CD4-positive, alpha-beta T cell (primary cell): ENCODE data around the gene MLN. TPM values are rescaled to one million over a fixed set of nuclear protein-coding genes. Genes with fewer than 3 reads are reported as not detected.

ENCODE experiments used
- ATAC-seq: fragments of 200-7000 bp; cut with Tn5 transposase; one replicate; pipeline ENCODE4 v1.10.0; 2022; ENCODE audit warnings: mild to moderate bottlenecking; ENCODE audit not compliant: poor library complexity
- CTCF ChIA-PET: fragments of 350-600 bp; sonication (Branson Sonifier 250); formaldehyde crosslinking; loops from one replicate; lab custom pipeline; 2021; ENCODE audit warnings: antibody characterized with exemption, inconsistent platforms; lab: Charles Lee
- POLR2A ChIA-PET: fragments of 350-600 bp; sonication (Branson Sonifier 250); formaldehyde crosslinking; loops from one replicate; lab custom pipeline; 2021; ENCODE audit warnings: antibody characterized with exemption, inconsistent platforms; lab: Charles Lee
- DNase-seq, 14 experiments: peaks; one replicate each; pipeline ENCODE4 v3.0.0-alpha.2; 2013 to 2020; ENCODE audit warnings: mixed read lengths in 2 of 14
- H3K27ac ChIP-seq, 2 donors: one replicate each; pipeline versions ENCODE4 v1.5.1 to v1.7.0; 2013; ENCODE audit warnings: low read length in 2 of 2, low read depth in 1 of 2, mild to moderate bottlenecking in 1 of 2
- H3K27me3 ChIP-seq, 2 experiments: 1 replicate in 1 of 2; 2 replicates in 1 of 2; pipeline versions ENCODE4 v1.6.1 to v1.7.0; 2013; ENCODE audit warnings: low read length in 2 of 2, control low read depth in 1 of 2, mild to moderate bottlenecking in 1 of 2, moderate library complexity in 1 of 2; ENCODE audit not compliant: insufficient read depth in 2 of 2, control insufficient read depth in 1 of 2
- H3K36me3 ChIP-seq: one replicate; pipeline ENCODE4 v1.6.1; 2013; ENCODE audit warnings: low read length, control low read depth; ENCODE audit not compliant: insufficient read depth
- H3K4me1 ChIP-seq: one replicate; pipeline ENCODE4 v1.6.1; 2013; ENCODE audit warnings: low read length, control low read depth; ENCODE audit not compliant: insufficient read depth
- H3K4me3 ChIP-seq: one replicate; pipeline ENCODE4 v1.5.1; 2013; ENCODE audit warnings: mild to moderate bottlenecking, low read length, moderate library complexity
- H3K9me3 ChIP-seq, 2 experiments: 1 replicate in 1 of 2; 2 replicates in 1 of 2; pipeline versions ENCODE4 v1.6.1 to v1.7.0; 2013; ENCODE audit warnings: low read length in 2 of 2, mild to moderate bottlenecking in 2 of 2, control low read depth in 1 of 2, moderate library complexity in 1 of 2; ENCODE audit not compliant: control insufficient read depth in 1 of 2, insufficient read depth in 1 of 2
- H3K27ac Mint-ChIP-seq: one replicate; pipeline ENCODE4 v1.8.0; 2020; ENCODE audit warnings: mixed read lengths
- H3K27me3 Mint-ChIP-seq: one replicate; pipeline ENCODE4 v1.8.0; 2021; ENCODE audit warnings: mixed read lengths
- H3K36me3 Mint-ChIP-seq: one replicate; pipeline ENCODE4 v1.8.0; 2021; ENCODE audit warnings: low read depth, mixed read lengths
- H3K4me1 Mint-ChIP-seq: one replicate; pipeline ENCODE4 v1.8.0; 2021; ENCODE audit warnings: low read depth, mixed read lengths
- H3K4me3 Mint-ChIP-seq: one replicate; pipeline ENCODE4 v1.8.0; 2020; ENCODE audit warnings: mild to moderate bottlenecking, mixed read lengths
- H3K9me3 Mint-ChIP-seq: one replicate; pipeline ENCODE4 v1.8.0; 2020; ENCODE audit warnings: mixed read lengths
- CTCF ChIP-seq: fragments of 200-600 bp; IDR thresholded peaks from one replicate; pipeline ENCODE4 v1.8.0; 2022; ENCODE audit warnings: antibody characterized with exemption, mild to moderate bottlenecking
- intact Hi-C, 2 experiments: fragments of 100-400 bp; cut with DNase I in 1 of 2; cut with micrococcal nuclease in 1 of 2; formaldehyde crosslinking; loops; one replicate each; pipeline versions ENCODE4 v1.15.1 to v1.9.0; 2023 to 2025; cut with DNase I, micrococcal nuclease
- total RNA-seq, 174 experiments: library from RNA in 2 of 174; stranded (reverse) in 2 of 174; gene quantifications; one replicate each; pipeline ENCODE4 v1.2.3 and lab custom pipeline; 2021 to 2026

Gene MLN
- total RNA-seq, 2 experiments from 2014 or later = not detected

GRCh38 chr6:33744895-33745546, 58.8 kb downstream of the MLN start:
- Mint-ChIP-seq H3K4me1 (peaks cover 5% of the 10 kb centered on the region), H3K36me3 (no peaks in the 10 kb centered on the region), H3K4me3 (no peak overlapping the region), H3K27me3 (peaks cover 12% of the 10 kb centered on the region), H3K9me3 (no peaks in the 10 kb centered on the region), H3K27ac (no peak overlapping the region)
- H3K27me3 ChIP-seq = peaks cover 4% of the 10 kb centered on the region in 2 experiments
- intact Hi-C loops = loop anchor here (1.0 kb wide), 3 partner anchors 34 to 409 kb away; partner anchors contain the start of gene UQCC2 (in 2 of the 2)
- POLR2A ChIA-PET = interaction anchor here (0.5 kb wide), 1 partner anchor 11 kb away, joined by 3 read pairs; no protein-coding TSS in a partner anchor
- ATAC-seq (no peak), DNase-seq (no peak)
- no peak overlapping the region for H3K27ac ChIP-seq
- H3K36me3 ChIP-seq = no peaks in the 10 kb centered on the region
- no peak overlapping the region for H3K4me3 ChIP-seq
- H3K4me1 ChIP-seq = peaks cover 5% of the 10 kb centered on the region
- no peaks in the 10 kb centered on the region for H3K9me3 ChIP-seq
- CTCF ChIA-PET = interaction anchor here (0.7 to 3.7 kb wide), 3 partner anchors 26 to 34 kb away, joined by 3 to 26 read pairs (median 4); partner anchors contain the start of gene UQCC2
- TF ChIP-seq CTCF = no peak

Other genes starting within 250 kb of the MLN start
- gene BAK1, start 223.7 kb downstream of the MLN start, total RNA-seq = 10 to 100 TPM; 38.3 to 40.8 TPM
- 10 to 100 TPM; 44.5 to 45.5 TPM for gene ITPR3, start 182.7 kb downstream of the MLN start, total RNA-seq
- 1 to 10 TPM; 8.7 to 9.3 TPM for gene UQCC2, start 92.3 kb downstream of the MLN start, total RNA-seq
- not detected for gene IP6K3, start 57.1 kb downstream of the MLN start, total RNA-seq
- 100 to 1,000 TPM; 122 to 124 TPM for gene LEMD2, start 14.9 kb downstream of the MLN start, total RNA-seq